ENCODE results near the gene SLC16A3. TPM values are rescaled to one million over a fixed set of nuclear protein-coding genes. Genes with fewer than 3 reads are reported as not detected.

SLC16A3 gene
- total and polyA plus RNA-seq, 9 of the 15 experiments (the other 6 are each of a cell fraction or from before 2014, with no cell fraction given), result 0.11 to 5.4 (median 1.2) TPM; not detected in 2

DNA sequence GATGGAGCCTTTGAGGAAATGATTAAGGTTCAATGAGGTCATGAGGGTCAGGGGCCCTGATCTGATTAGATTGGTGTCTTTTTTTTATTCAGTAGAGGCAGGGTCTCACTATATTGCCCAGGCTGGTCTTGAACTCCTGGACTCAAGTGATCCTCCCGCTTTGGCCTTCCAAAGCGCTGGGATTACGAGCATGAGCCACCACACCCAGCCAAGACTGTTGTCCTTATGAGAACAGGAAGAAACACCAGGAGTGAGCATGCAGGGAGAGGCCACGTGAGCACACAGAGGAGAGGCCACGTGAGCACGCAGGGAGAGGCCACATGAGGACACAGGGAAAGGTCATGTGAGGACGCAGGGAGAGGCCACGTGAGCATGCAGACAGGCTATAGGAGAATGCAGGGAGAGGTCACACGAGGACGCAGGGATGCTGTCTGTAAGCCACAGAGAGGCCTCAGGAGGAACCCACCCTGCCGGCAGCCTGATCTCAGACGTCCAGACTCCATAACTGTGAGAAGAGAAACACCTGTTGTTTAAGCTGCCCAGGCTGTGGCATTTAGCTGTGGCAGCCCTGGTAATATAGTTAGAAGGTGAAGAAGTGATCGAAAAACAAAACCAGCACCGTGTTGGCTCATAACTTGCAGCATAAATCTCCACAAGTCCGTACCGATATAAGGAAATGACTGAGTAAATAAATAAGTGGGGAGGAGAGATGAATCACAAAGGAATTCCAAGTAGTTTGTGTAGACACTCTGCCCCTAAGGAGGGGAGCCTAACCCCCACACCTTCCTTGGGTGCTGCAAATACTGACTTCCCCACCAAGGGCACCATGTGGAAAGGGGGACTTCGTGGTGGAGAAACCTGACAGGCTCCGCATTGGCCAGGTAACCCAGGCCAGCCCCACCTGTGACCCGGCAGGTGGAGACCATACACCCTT is 59.3 kb downstream of the SLC16A3 start (continued):
- TF ChIP-seq, protein P1, sequence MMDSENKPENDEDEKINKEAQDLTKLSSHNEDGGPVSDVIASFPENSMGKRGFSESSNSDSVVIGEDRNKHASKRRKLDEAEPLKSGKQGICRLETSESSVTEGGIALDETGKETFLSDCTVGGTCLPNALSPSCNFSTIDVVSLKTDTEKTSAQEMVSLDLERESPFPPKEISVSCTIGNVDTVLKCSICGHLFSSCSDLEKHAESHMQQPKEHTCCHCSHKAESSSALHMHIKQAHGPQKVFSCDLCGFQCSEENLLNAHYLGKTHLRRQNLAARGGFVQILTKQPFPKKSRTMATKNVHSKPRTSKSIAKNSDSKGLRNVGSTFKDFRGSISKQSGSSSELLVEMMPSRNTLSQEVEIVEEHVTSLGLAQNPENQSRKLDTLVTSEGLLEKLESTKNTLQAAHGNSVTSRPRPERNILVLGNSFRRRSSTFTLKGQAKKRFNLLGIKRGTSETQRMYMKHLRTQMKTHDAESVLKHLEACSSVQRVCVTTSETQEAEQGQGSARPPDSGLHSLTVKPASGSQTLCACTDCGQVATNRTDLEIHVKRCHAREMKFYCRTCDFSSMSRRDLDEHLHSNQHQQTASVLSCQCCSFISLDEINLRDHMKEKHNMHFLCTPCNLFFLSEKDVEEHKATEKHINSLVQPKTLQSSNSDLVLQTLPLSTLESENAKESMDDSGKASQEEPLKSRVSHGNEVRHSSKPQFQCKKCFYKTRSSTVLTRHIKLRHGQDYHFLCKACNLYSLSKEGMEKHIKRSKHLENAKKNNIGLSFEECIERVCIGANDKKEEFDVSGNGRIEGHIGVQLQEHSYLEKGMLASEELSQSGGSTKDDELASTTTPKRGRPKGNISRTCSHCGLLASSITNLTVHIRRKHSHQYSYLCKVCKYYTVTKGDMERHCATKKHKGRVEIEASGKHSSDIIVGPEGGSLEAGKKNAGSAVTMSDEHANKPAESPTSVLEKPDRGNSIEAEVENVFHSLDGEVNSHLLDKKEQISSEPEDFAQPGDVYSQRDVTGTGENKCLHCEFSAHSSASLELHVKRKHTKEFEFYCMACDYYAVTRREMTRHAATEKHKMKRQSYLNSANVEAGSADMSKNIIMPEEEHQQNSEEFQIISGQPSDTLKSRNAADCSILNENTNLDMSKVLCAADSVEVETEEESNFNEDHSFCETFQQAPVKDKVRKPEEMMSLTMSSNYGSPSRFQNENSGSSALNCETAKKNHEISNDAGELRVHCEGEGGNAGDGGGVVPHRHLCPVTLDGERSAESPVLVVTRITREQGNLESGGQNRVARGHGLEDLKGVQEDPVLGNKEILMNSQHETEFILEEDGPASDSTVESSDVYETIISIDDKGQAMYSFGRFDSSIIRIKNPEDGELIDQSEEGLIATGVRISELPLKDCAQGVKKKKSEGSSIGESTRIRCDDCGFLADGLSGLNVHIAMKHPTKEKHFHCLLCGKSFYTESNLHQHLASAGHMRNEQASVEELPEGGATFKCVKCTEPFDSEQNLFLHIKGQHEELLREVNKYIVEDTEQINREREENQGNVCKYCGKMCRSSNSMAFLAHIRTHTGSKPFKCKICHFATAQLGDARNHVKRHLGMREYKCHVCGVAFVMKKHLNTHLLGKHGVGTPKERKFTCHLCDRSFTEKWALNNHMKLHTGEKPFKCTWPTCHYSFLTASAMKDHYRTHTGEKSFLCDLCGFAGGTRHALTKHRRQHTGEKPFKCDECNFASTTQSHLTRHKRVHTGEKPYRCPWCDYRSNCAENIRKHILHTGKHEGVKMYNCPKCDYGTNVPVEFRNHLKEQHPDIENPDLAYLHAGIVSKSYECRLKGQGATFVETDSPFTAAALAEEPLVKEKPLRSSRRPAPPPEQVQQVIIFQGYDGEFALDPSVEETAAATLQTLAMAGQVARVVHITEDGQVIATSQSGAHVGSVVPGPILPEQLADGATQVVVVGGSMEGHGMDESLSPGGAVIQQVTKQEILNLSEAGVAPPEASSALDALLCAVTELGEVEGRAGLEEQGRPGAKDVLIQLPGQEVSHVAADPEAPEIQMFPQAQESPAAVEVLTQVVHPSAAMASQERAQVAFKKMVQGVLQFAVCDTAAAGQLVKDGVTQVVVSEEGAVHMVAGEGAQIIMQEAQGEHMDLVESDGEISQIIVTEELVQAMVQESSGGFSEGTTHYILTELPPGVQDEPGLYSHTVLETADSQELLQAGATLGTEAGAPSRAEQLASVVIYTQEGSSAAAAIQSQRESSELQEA (IDR thresholded peaks at IDR 0.05; ENCODE audit: low read depth), result 0 out of 2 replicates have a peak, but pooled peaks have one; percentile 32
- TF ChIP-seq NCOA6 (IDR thresholded peaks at IDR 0.05) (peak; percentile 36; the same call in 1 of the 2 replicates), TRIM24 (IDR thresholded peaks at IDR 0.05) (peak; percentile 54 to 81; a peak in 3 of 4 replicates), ZNF75A (CRISPR knock-in tag; IDR thresholded peaks at IDR 0.05) (no peak), SNIP1 (IDR thresholded peaks at IDR 0.05; ENCODE audit: low read depth) (no peak), ZNF174 (CRISPR knock-in tag; IDR thresholded peaks at IDR 0.05) (no peak), DIDO1 (tag; IDR thresholded peaks at IDR 0.05; ENCODE audit: low read depth) (no peak), EP300 (IDR thresholded peaks at IDR 0.05; ENCODE audit: low read length) (peak; percentile 88), FOXM1 (IDR thresholded peaks at IDR 0.05; ENCODE audit: low read depth) (no peak), FOXM1 (CRISPR knock-in tag; IDR thresholded peaks at IDR 0.05; ENCODE audit: low read depth) (peak; percentile 48; the same call in 1 of the 2 replicates), KLF16 (IDR thresholded peaks at IDR 0.05) (no peak), ZNF324 (CRISPR knock-in tag; IDR thresholded peaks at IDR 0.05) (no peak)
- TF ChIP-seq, protein P2, sequence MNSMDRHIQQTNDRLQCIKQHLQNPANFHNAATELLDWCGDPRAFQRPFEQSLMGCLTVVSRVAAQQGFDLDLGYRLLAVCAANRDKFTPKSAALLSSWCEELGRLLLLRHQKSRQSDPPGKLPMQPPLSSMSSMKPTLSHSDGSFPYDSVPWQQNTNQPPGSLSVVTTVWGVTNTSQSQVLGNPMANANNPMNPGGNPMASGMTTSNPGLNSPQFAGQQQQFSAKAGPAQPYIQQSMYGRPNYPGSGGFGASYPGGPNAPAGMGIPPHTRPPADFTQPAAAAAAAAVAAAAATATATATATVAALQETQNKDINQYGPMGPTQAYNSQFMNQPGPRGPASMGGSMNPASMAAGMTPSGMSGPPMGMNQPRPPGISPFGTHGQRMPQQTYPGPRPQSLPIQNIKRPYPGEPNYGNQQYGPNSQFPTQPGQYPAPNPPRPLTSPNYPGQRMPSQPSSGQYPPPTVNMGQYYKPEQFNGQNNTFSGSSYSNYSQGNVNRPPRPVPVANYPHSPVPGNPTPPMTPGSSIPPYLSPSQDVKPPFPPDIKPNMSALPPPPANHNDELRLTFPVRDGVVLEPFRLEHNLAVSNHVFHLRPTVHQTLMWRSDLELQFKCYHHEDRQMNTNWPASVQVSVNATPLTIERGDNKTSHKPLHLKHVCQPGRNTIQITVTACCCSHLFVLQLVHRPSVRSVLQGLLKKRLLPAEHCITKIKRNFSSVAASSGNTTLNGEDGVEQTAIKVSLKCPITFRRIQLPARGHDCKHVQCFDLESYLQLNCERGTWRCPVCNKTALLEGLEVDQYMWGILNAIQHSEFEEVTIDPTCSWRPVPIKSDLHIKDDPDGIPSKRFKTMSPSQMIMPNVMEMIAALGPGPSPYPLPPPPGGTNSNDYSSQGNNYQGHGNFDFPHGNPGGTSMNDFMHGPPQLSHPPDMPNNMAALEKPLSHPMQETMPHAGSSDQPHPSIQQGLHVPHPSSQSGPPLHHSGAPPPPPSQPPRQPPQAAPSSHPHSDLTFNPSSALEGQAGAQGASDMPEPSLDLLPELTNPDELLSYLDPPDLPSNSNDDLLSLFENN (IDR thresholded peaks at IDR 0.05; ENCODE audit: low read depth in 2 of 2, low read length in 2 of 2), result no peak
- TF ChIP-seq, protein P3, sequence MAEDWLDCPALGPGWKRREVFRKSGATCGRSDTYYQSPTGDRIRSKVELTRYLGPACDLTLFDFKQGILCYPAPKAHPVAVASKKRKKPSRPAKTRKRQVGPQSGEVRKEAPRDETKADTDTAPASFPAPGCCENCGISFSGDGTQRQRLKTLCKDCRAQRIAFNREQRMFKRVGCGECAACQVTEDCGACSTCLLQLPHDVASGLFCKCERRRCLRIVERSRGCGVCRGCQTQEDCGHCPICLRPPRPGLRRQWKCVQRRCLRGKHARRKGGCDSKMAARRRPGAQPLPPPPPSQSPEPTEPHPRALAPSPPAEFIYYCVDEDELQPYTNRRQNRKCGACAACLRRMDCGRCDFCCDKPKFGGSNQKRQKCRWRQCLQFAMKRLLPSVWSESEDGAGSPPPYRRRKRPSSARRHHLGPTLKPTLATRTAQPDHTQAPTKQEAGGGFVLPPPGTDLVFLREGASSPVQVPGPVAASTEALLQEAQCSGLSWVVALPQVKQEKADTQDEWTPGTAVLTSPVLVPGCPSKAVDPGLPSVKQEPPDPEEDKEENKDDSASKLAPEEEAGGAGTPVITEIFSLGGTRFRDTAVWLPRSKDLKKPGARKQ (CRISPR knock-in tag; IDR thresholded peaks at IDR 0.05), result no peak
